Tibial artery (tissue), 4 donors: Measurements from ENCODE around the gene CARMIL1.

Source experiments
- DNase-seq, 2 donors: peaks; one replicate each; pipeline ENCODE4 v3.0.0-alpha.2; 2019
- H3K27ac ChIP-seq, 2 donors: fragments of 200-600 bp; sonication (generic) in 1 of 2; 1 replicate in 1 of 2; 2 replicates in 1 of 2; pipeline ENCODE4 v1.5.1; 2018 to 2019; ENCODE audit warnings: mild to moderate bottlenecking in 1 of 2
- H3K27me3 ChIP-seq, 2 donors: fragments of 200-600 bp; sonication (generic) in 1 of 2; one replicate each; pipeline versions ENCODE4 v1.5.1 to v1.6.0; 2016 to 2019
- H3K36me3 ChIP-seq, 3 donors: fragments of 200-600 bp; sonication (generic) in 2 of 3; one replicate each; pipeline ENCODE4 v1.5.1; 2016 to 2019; ENCODE audit warnings: mild to moderate bottlenecking in 2 of 3
- H3K4me1 ChIP-seq, 4 donors: fragments of 200-600 bp; sonication (generic) in 2 of 4; 1 replicate in 3 of 4; 2 replicates in 1 of 4; pipeline ENCODE4 v1.5.1; 2016 to 2019
- H3K4me3 ChIP-seq, 2 donors: fragments of 200-600 bp; sonication (generic) in 1 of 2; 1 replicate in 1 of 2; 2 replicates in 1 of 2; pipeline ENCODE4 v1.5.1; 2018 to 2019; ENCODE audit warnings: mild to moderate bottlenecking in 2 of 2
- H3K9me3 ChIP-seq, 3 donors: fragments of 200-600 bp; sonication (generic) in 1 of 3; one replicate each; pipeline ENCODE4 v1.5.1; 2016 to 2019
- intact Hi-C: fragments of 100-400 bp; cut with DNase I; formaldehyde crosslinking; loops from one replicate; pipeline ENCODE4 v1.15.0; 2023; ENCODE audit warnings: low total_unique reads
- TF ChIP-seq, protein P1 (sequence below), 2 experiments: fragments of 200-600 bp in 1 of 2; fragments of 450-650 bp in 1 of 2; IDR thresholded peaks; one replicate each; pipeline ENCODE4 v1.5.1; 2017 to 2019; ENCODE audit warnings: antibody characterized with exemption in 2 of 2, mild to moderate bottlenecking in 1 of 2, moderate library complexity in 1 of 2

Gene CARMIL1

DNA sequence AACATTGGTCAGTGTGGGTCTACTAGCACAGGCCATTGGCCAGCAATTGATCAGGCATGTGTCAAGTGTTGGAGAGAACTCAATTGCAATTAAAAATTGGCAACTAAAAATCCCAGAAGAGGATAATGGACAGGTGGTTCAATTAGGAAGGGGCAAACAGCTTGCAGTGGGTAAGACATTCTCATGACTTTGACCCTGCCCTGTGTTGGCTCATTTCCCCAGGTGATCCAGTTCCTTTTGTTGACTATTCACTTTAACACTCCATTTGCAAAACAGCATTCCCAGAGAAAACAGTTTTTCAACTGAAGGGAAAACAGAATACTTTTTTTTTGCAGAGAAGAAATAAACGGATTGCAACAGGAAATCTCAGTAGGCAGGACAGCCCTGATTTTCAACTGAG is 343.9 kb downstream of the CARMIL1 start:
- H3K27ac ChIP-seq: no peak overlapping the region
- no peaks in the 10 kb centered on the region for H3K4me1 ChIP-seq
- TF ChIP-seq, protein P1, sequence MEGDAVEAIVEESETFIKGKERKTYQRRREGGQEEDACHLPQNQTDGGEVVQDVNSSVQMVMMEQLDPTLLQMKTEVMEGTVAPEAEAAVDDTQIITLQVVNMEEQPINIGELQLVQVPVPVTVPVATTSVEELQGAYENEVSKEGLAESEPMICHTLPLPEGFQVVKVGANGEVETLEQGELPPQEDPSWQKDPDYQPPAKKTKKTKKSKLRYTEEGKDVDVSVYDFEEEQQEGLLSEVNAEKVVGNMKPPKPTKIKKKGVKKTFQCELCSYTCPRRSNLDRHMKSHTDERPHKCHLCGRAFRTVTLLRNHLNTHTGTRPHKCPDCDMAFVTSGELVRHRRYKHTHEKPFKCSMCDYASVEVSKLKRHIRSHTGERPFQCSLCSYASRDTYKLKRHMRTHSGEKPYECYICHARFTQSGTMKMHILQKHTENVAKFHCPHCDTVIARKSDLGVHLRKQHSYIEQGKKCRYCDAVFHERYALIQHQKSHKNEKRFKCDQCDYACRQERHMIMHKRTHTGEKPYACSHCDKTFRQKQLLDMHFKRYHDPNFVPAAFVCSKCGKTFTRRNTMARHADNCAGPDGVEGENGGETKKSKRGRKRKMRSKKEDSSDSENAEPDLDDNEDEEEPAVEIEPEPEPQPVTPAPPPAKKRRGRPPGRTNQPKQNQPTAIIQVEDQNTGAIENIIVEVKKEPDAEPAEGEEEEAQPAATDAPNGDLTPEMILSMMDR (IDR thresholded peaks at IDR 0.05): no peak
- H3K36me3 ChIP-seq: peaks cover 13 to 29% (median 25%) of the 10 kb centered on the region in 3 donors
- intact Hi-C loops: no loop called here
- no peaks in the 10 kb centered on the region for H3K9me3 ChIP-seq
- no peaks in the 10 kb centered on the region for H3K27me3 ChIP-seq
- no peak for DNase-seq
- H3K4me3 ChIP-seq: no peak overlapping the region

DNA sequence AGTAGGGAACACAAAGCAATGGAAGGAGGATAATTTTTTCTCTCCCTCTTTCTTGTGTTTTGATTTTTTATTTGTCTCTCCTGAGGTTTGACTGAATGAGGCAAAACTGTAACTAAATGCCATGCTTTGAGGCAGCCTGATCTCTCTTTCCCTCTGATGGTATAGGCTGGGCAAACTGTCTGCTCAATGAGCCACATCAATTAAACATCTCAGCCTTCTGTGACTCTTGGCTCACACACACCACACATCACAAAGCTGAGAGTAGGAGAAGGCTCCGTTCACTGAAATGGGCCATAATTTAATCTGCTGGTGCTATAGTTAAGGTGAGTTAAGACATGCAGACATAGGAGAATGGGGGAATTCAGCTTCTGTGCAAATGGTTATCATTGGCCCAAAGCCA is 344.7 kb downstream of the CARMIL1 start:
- TF ChIP-seq, protein P1 (IDR thresholded peaks at IDR 0.05): no peak
- Histone ChIP-seq H3K4me3 (no peak overlapping the region), H3K9me3 (no peaks in the 10 kb centered on the region), H3K36me3 (peaks cover 12 to 27% (median 20%) of the 10 kb centered on the region in 3 donors), H3K4me1 (no peaks in the 10 kb centered on the region), H3K27ac (no peak overlapping the region), H3K27me3 (no peaks in the 10 kb centered on the region)
- intact Hi-C loops: no loop called here
- no peak for DNase-seq

- intact Hi-C loops: no loop called here
- H3K4me3 ChIP-seq: no peak overlapping the region
- TF ChIP-seq, protein P1 (IDR thresholded peaks at IDR 0.05): no peak
- H3K36me3 ChIP-seq: no peaks in the 10 kb centered on the region
- no peak overlapping the region for H3K27ac ChIP-seq
- H3K4me1 ChIP-seq: no peaks in the 10 kb centered on the region
- H3K9me3 ChIP-seq: no peaks in the 10 kb centered on the region
- no peak for DNase-seq
- H3K27me3 ChIP-seq: peaks cover 0 to 16% of the 10 kb centered on the region in 2 donors
Observed at GRCh38 chr6:25627001-25627400, 347.8 kb downstream of the CARMIL1 start.

GRCh38 chr6:25628471-25629197 is 349.5 kb downstream of the CARMIL1 start:
- H3K9me3 ChIP-seq: no peaks in the 10 kb centered on the region
- no peak overlapping the region for H3K27ac ChIP-seq
- no peaks in the 10 kb centered on the region for H3K4me1 ChIP-seq
- no peaks in the 10 kb centered on the region for H3K36me3 ChIP-seq
- TF ChIP-seq, protein P1 (IDR thresholded peaks at IDR 0.05): no peak
- intact Hi-C loops: no loop called here
- DNase-seq: no peak
- H3K27me3 ChIP-seq: peaks cover 0 to 16% of the 10 kb centered on the region in 2 donors
- H3K4me3 ChIP-seq: no peak overlapping the region

- Histone ChIP-seq H3K27me3 (peaks cover 0 to 16% of the 10 kb centered on the region in 2 donors), H3K9me3 (no peaks in the 10 kb centered on the region), H3K4me1 (no peaks in the 10 kb centered on the region), H3K27ac (no peak overlapping the region), H3K4me3 (no peak overlapping the region), H3K36me3 (no peaks in the 10 kb centered on the region)
- intact Hi-C loops: no loop called here
- TF ChIP-seq, protein P1 (IDR thresholded peaks at IDR 0.05): no peak
- no peak for DNase-seq
Observed at GRCh38 chr6:25629198-25629576, 350.0 kb downstream of the CARMIL1 start.
